GM12875 (cell line): Measurements from ENCODE around the gene SMIM44.

ENCODE experiments used
- H3K4me3 ChIP-seq: one replicate; pipeline ENCODE4 v1.5.1; 2011; ENCODE audit warnings: low read depth, low read length, control low read depth
- CTCF ChIP-seq: IDR thresholded peaks from 2 replicates; pipeline ENCODE4 v1.5.1; 2011; ENCODE audit warnings: low read depth, mild to moderate bottlenecking, control low read depth, inconsistent platforms, low read length, moderate library complexity, borderline replicate concordance; ENCODE audit not compliant: insufficient read depth

The SMIM44 gene

GRCh38 chr19:3504735-3505134 lies 21.5 kb upstream of the SMIM44 start:
- TF ChIP-seq CTCF = no peak
- no peak overlapping the region for H3K4me3 ChIP-seq

GRCh38 chr19:3503036-3503572 lies 19.9 kb upstream of the SMIM44 start:
- no peak for TF ChIP-seq CTCF
- no peak overlapping the region for H3K4me3 ChIP-seq

- H3K4me3 ChIP-seq = no peak overlapping the region
- TF ChIP-seq CTCF = no peak
Observed at GRCh38 chr19:3501780-3502179, 18.5 kb upstream of the SMIM44 start.

GRCh38 chr19:3500429-3501101 lies 17.3 kb upstream of the SMIM44 start, which contains the start of gene DOHH:
Gene DOHH (minus strand): TSS chr19:3500674. CDS start chr19:3496814, 3,860 bp downstream.
- peak within 1 kb of the TSS; percentile 92 for H3K4me3 ChIP-seq
- TF ChIP-seq CTCF = no peak

GRCh38 chr19:3499738-3500428 lies 16.6 kb upstream of the SMIM44 start:
- peak overlapping the region; percentile 92 for H3K4me3 ChIP-seq
- no peak for TF ChIP-seq CTCF

- no peak overlapping the region for H3K4me3 ChIP-seq
- TF ChIP-seq CTCF = no peak
Observed at GRCh38 chr19:3497757-3498520, 14.7 kb upstream of the SMIM44 start.
